8988T (cell line): ENCODE data around the gene UQCC2.

Source experiments
- DNase-seq: peaks from one replicate; pipeline ENCODE4 v3.0.0; 2011

The UQCC2 gene

DNA sequence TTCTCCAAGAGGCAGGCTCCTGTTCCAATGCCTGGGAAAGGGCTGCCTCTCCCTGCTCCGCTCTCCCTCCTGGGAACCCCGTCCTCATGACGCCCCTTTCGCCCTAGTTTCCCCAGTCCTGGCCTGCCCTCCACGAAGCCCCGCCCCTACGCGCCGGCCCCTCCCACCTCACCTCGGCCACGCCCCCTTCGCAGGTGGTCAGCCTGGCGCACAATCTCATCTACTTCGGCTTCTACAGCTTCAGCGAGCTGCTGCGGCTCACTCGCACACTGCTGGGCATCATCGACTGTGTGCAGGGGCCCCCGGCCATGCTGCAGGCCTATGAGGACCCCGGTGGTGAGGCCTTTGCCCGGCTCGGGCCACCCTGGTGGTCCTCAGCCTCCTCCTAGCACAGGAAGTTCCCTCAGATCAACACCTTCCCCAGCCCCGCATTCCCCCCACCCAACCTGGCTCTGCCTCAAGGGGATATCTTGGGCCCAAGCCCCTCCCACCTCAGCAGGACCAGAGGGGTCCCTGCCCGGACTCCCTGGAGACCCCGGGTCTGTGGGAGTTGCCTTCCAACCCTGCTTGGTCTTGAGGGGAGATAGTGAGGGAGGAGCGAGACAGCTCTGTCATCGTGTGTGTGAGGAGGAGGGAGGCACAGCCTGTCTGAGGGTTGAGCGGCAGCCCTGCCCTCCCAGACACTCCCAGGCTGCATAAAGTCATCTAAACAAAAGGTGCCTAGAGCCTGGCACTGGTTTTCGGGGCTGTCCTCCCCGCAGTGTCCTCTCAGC, 40.3 kb downstream of the UQCC2 start:
- DNase-seq = no peak

DNA sequence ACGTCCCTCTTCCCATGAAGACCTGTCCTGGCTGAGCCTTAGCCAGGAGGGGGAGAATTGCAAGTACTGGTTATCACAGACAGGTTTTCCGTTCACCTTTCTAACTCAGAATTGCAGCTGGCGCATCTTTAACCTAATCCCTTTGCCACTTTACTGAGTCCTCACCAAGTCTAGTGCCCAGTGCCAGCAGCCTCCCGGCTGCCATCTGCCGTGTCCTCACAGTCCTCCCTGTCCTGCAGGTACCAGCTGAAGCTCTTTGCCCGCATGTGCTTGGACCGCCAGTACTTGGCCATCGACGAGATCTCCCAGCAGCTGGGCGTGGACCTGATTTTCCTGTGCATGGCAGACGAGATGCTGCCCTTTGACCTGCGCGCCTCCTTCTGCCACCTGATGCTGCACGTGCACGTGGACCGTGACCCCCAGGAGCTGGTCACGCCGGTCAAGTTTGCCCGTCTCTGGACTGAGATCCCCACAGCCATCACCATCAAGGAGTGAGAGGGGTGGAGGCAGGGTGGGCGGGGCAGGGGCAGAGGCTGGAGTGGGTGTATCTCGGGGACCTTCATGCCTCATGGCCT, 41.3 kb downstream of the UQCC2 start:
- no peak for DNase-seq

DNA sequence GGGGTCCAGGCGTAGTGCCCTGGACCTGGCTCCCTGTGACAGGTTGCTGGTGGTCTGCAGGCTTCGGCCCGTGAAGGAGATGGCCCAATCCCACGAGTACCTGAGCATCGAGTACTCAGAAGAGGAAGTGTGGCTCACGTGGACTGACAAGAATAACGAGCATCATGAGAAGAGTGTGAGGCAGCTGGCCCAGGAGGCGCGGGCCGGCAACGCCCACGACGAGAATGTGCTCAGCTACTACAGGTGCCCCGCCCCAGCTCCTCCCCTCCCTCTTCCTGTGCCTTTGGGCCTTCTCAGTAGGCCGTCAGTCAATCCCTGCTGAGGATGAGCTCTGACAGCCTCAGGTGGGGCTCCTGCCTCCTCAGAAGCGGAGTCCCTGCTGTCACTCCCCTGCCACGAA, 42.6 kb downstream of the UQCC2 start:
- DNase-seq = peak; percentile 80

DNA sequence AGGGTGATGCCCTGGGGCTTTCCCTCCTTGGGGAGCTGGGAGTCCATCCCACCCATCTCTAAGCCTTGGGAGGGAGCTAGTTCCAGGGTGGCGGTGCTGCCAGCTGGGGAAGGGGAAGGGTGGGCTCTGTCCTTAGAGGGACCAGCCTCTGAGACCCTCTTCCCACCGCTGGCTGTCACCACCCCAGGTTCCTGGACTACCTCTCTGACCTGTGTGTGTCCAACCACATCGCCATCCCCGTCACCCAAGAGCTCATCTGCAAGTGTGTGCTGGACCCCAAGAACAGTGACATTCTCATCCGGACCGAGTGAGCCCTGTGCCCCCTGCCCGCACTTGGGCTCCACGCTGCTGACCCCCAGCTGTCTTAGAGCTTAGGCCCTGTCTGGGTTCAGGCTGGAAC, 43.2 kb downstream of the UQCC2 start:
- no peak for DNase-seq

DNA sequence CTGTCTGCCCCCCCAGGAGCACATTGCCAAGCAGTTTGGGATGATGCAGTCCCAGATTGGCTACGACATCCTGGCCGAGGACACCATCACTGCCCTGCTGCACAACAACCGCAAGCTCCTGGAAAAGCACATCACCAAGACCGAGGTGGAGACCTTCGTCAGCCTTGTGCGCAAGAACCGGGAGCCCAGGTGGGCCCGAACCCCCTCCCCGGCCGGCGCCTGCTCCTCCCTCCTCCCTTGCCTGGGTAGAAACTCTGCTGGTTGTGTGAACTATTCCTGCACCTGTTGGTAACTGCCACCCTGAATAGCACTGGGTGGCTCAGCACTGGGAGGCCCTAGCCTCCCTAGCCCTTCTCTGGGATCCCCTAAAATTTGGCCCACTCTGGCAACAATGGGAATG, 43.7 kb downstream of the UQCC2 start:
- DNase-seq = no peak

DNA sequence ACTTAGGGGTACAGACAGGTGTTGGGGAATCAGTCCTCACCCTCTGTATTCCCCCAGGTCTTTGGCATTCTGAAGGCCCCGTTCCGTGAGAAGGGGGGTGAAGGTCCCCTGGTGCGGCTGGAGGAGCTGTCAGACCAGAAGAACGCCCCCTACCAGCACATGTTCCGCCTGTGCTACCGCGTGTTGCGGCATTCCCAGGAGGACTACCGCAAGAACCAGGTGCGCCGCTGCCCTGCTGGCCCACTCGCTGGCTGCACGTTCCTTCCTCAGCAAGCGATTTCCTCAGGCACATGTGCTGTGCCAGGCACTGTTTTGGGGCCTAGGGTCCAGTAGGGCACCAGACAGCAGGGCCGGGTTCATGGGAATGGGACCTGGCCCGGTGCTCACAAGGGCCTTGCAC, 44.4 kb downstream of the UQCC2 start:
- no peak for DNase-seq

DNA sequence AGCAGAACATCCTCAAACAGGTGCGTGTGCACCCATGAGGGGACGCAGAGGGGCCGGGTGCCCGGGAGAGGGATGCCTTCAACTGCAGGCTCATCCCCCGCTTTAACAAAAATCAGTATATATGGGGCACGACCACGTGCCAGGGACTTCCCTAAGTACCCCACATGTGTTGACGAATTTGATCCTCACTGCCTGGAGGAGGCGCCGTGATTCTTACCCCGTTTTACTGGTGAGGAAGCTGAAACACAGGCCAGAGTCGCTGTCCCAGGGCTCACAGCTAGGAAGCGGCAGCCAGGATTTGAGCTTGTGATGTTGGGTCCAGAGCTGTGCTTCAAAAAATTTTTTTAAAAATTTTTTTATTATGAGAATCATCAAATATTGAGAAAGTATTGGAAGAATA, 45.5 kb downstream of the UQCC2 start:
- no peak for DNase-seq

DNA sequence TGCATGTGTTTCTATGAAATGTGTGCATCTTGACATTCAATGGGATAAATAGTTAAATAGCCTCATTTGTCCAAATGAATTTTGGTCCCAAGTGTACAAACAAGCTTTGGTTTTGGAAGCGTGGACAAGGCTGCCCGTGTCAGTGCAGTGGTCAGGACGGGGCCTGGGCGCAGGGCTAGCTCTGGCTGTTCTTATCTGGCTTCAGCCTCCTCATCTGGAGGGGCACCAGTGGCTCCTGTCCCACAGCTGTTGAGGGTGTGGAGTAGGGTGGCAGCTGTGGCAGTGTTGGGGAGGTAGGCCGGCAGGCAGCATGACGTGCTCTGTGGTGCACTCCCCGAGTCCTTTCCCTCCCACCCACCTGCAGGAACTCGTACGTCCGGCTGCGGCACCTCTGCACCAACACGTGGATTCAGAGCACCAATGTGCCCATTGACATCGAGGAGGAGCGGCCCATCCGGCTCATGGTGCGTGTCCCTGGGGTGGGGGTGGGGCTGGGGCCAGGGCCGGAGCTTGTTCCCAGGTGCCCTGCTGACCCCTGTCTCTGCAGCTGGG, 46.9 kb downstream of the UQCC2 start:
- no peak for DNase-seq

DNA sequence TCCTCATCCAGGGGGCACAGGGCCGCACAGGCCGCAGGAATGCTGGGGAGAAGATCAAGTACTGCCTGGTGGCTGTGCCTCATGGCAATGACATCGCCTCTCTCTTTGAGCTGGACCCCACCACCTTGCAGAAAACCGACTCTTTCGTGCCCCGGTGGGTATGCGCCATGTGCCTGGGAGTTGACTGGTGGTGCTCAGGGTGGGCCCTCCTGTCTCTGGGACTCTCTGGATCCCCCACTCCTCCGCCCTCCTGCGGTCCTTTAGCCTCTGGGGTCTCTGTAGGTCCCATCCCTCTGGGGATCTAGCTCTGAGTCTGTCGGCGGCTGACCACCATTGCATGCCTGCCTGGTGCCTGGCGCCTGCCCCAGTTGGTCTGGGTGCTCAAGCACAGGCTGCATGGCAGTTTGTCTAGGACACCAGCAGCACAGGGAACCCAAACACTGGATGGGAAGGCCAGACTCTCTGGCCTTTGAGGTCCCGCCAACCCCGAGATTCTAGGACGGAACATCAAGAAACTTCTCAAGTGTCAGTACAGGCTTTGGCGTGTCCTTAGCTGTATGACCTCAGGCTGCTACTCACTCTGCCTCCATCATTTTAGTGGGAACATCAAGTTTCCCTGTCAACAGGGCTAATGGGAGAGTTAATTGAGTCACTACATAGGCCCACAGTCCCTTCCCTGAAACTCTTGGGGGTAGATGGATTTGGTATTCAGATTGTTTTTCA, 47.6 kb downstream of the UQCC2 start:
- DNase-seq = no peak

DNA sequence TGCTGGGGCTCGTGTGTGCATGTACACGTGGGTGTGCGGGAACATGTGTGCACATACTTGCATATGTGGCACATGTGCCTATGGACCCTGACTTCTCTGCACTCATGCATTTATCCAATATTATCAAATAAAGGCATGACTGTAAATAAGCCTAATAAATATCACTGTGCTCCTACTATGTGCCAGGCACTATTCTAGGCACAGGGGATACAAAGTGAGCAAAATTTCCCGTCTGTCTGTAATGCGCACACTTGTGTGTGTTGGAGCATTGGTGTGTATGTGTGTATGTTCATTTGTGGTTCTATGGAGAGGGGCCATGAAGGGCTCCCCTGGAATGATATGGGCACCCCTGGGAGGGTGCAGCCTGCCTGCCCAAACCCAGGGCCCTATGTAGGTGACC, 48.5 kb downstream of the UQCC2 start:
- no peak for DNase-seq

DNA sequence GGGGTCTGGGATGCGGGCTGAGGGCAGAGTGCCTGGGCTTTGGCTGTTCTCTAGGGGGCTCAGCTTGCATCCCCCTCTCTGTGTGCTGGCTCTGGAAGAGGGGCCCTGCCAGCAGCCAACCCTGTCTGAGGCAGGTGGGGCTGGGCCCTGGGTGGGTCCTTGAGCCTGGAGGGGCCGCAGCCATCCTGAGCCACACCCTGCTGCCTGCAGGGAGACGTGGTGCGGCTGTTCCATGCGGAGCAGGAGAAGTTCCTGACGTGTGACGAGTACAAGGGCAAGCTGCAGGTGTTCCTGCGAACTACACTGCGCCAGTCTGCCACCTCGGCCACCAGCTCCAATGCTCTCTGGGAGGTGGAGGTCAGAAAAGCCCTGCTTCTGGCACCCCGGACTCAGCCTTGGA, 49.2 kb downstream of the UQCC2 start:
- DNase-seq = no peak

DNA sequence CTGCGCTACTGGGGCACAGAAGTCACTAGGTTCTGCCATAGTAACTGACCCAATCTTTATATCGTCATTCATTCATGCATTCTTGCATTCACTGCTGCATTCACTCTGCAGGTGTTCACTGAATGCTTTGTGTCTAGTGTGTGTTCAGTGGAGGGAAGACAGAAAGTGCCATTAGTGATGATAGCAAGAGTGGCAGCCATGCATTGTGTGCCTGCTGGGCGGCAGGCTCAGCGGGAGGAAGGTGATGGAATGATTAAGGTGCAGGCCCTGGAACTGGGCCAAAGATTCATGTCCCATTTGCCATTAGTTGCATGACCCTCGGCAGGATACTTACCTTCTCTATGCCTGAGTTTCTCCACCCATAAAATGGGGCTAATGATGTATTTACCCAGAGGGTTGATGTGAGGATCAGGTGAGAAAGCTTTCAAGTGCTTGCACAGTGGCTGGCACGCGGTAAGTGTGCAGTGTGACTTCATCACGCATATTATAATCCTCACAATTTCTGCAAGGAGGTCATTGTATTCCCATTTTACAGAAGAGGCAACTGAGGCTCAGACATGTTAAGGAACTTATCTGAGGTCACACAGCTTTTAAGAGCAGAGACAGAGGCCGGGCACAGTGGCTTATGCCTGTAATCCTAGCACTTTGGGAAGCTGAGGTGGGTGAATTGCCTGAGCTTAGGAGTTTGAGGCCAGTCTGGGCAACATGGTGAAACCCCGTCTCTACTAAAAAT, 50.2 kb downstream of the UQCC2 start:
- DNase-seq = no peak

DNA sequence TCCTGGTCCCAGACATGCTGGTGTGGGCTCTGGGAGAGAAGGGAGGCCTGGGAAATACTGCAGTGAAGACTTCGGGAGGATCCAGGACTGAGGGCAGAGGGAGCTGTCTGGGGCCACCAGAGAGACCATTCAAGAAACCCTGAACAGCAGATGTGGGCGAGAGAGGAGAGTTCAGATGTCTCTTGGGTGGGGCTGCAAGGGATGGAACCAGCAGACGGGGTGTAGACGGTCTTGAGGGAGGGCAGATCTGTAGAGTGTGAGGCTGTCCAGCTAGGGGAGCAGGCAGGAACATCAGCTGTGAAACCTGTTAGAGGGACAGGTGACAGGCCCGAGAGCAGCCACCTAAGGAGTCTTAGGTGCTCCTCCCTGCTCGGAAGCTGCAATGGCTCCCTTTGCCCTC, 51.5 kb downstream of the UQCC2 start:
- no peak for DNase-seq

DNA sequence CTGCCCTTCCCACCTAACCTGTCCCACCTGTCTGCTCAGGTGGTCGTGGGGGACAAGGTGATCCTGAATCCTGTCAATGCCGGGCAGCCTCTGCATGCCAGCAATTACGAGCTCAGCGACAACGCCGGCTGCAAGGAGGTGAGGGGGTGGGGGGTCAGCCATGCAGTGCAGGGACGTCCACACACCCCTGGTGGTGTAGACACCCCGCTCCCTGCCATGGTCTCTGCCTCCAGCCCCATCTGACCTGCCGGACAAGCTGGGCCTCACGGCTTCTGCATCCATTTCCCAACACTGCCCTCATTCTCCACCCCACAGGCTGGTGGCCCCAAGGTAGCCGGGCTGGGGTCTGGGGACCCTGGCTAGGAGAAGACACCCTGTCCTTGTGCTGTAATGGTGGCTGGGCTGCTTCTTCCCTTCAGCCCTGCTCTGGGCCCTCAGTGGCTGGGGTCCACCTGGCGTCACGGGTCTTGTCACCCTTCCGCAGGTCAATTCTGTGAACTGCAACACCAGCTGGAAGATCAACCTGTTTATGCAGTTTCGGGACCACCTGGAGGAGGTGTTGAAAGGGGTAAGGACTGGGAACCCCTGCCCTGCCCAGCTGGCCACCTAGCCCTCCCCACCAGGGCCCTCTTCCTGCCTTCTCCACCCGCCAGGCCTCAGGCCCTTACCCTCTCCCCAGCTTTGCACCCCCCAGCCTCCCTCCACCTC, 52.4 kb downstream of the UQCC2 start:
- no peak for DNase-seq

DNA sequence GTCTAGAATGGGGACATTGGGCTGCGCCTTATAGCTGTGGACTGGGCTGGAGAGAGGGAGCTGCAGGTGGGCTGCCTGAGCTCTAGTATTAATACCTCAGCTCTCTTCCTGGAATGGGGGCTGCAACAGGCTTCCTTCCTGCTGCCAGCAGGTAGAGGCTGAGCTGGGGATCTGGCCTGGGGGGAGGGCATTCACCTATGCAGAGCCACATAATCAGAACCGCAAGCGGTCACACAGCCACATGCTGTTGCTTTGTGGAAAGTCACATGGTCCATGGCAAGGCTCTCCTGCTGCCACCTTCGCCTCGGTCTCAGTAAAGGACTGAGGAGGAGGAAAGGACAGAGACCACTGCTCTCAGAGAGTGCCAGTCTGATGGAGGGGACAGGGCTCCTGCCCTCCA, 54.7 kb downstream of the UQCC2 start:
- no peak for DNase-seq

DNA sequence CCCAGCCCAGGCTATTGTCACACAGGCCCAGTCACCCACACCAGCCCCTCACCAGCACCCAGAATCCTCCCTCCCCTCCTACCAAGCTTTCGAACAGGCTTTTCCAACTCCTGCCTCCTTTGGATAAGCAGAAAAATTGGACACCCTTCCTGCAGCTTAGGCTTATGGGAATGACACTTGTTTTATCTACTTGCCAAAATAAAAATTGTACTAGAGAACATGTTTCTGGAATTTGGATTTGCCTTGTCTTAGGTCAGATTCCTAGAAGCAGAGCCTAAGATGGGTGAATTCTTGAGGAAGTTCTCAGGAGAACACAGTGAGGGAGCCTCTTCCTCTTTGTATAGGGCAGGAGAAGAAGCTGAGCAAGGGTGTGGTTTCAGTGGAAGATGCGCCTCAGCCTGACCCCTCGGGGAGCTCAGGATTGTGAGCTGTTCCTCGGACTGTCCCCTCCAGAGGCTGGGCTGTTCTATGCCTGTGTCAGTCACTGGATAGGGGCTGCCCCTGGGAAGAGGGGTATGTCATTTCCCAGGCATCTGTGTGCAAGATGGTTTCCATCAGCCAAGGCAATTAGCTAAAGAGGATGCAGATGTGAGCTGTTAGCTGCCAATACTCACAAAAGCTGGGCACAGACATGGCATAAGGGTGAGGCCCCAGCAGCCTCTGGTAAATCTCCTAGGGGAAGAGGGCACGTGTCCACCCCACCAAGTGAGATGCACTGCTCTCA, 56.5 kb downstream of the UQCC2 start:
- DNase-seq = no peak

DNA sequence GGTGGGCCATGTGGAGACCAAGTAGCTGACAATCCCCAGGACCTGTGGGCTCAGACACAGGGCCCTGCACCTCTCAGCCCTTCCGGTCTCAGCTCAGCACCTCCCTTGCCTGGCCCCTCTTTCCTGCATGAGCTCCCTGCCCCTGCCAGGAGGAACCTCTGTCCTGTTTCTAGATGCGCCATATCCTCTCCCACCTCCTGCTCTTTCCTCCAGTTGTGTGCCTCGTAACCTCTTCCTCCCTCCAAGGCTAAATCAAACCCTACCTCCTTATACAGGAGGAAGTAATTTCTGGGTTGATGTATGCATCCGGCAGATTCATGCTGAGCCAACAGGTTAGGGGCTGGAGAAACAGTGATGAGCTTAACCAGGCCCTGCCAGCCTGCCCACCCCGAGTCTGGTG, 59.5 kb downstream of the UQCC2 start:
- DNase-seq = no peak

DNA sequence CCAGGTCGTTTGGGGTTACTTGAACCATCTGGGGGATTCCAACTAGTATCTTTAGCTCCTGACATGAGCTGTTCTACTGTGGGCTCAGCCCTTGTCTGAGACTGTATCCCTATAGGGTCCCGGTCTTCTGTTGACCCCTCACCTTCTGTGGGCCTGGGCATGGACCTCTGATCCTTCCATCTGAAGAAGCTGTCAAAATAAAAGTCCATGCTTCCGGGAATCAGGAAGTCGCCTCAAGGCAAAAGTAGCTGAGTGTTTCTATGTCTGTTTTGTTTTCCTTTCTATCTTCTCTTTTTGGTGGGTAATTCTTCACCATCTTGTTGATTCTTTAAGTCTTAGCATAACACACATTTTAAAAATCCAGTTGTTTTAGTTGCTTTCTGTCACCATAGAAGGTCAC, 60.1 kb downstream of the UQCC2 start:
- DNase-seq = no peak
